ENCODE data around the gene ZNF662. TPM values are rescaled to one million over a fixed set of nuclear protein-coding genes. Genes with fewer than 3 reads are reported as not detected.

Gene ZNF662
- total RNA-seq, 1 experiment from 2014 or later, result not detected

GRCh38 chr3:42942693-42943092 is 36.8 kb downstream of the ZNF662 start:
- no peak overlapping the region for H3K4me2 ChIP-seq (ENCODE audit: low read length)
- no peaks in the 10 kb centered on the region for H4K20me1 ChIP-seq (ENCODE audit: insufficient read depth)
- H3K4me1 ChIP-seq (ENCODE audit: control insufficient read depth in 1 of 2, insufficient read depth in 2 of 2, low read length in 2 of 2), result no peaks in the 10 kb centered on the region
- ChIA-PET POLR2A (no interaction called here), CTCF (interaction anchor here (1.0 kb wide), 1 partner anchor 19 kb away, joined by 3 read pairs; no protein-coding TSS in a partner anchor), RAD21 (ENCODE audit: low non-redundant PET in 1 of 2, low total read pairs in 2 of 2, uncharacterized antibody in 2 of 2, unreplicated experiment in 2 of 2) (no interaction called here)
- TF ChIP-seq SP1 (IDR thresholded peaks at IDR 0.05; ENCODE audit: low read depth) (no peak), REST (IDR thresholded peaks at IDR 0.05; ENCODE audit: low read depth) (no peak), CBX3 (IDR thresholded peaks at IDR 0.05; ENCODE audit: low read depth) (no peak), RAD21 (IDR thresholded peaks at IDR 0.05; ENCODE audit: low read depth) (no peak), ATF3 (IDR thresholded peaks at IDR 0.05) (no peak), MAX (IDR thresholded peaks at IDR 0.05) (no peak), TCF7L2 (IDR thresholded peaks at IDR 0.05; ENCODE audit: borderline replicate concordance, extremely low read depth, insufficient read depth, insufficient read length) (no peak), EZH2phosphoT487 (IDR thresholded peaks at IDR 0.05; ENCODE audit: borderline replicate concordance) (no peak), CEBPB (IDR thresholded peaks at IDR 0.05; ENCODE audit: low read depth) (no peak)
- H3K36me3 ChIP-seq (ENCODE audit: control insufficient read depth in 1 of 2, insufficient read depth in 2 of 2, low read length in 2 of 2), result no peaks in the 10 kb centered on the region
- BruUV-seq (replicated peaks), result no TSS peak
- DNase-seq (ENCODE audit: low read depth, low spot score) (no peak), ATAC-seq (no peak)
- no peak overlapping the region for H3K4me3 ChIP-seq (replicated peaks in 1 of 2; ENCODE audit: low read depth in 1 of 2, low read length in 2 of 2)
- no peak overlapping the region for H2AFZ ChIP-seq (ENCODE audit: low read depth, low read length, poor library complexity, severe bottlenecking)
- intact Hi-C loops (cut with micrococcal nuclease), result no loop called here
- H3K79me2 ChIP-seq (ENCODE audit: insufficient read depth, low read length), result no peaks in the 10 kb centered on the region
- H3K9ac ChIP-seq (ENCODE audit: low read length), result no peak overlapping the region
- H3K9me3 ChIP-seq (ENCODE audit: control insufficient read depth in 1 of 2, insufficient read depth in 1 of 2, low read depth in 1 of 2, low read length in 2 of 2), result no peaks in the 10 kb centered on the region
- no peaks in the 10 kb centered on the region for H3K27me3 ChIP-seq (ENCODE audit: insufficient read depth, low read length)
- H3K9me2 ChIP-seq (ENCODE audit: insufficient read depth), result no peaks in the 10 kb centered on the region
- no peak overlapping the region for H3K27ac ChIP-seq (ENCODE audit: low read depth, low read length)
